IPS-NIHi7 (cell line): Measurements from ENCODE around the gene TRPC4AP.

Experiments used
- DNase-seq: peaks from one replicate; pipeline ENCODE4 v3.0.0; 2012; ENCODE audit warnings: mixed read lengths; ENCODE audit errors: extremely low spot score

TRPC4AP gene

GRCh38 chr20:34968042-34968775, 124.4 kb downstream of the TRPC4AP start:
- no peak for DNase-seq

GRCh38 chr20:34967421-34967820, 125.2 kb downstream of the TRPC4AP start:
- no peak for DNase-seq

- DNase-seq: no peak
Observed at GRCh38 chr20:34965051-34965450, 127.6 kb downstream of the TRPC4AP start.

- DNase-seq: no peak
Observed at GRCh38 chr20:34964486-34964885, 128.1 kb downstream of the TRPC4AP start.

GRCh38 chr20:34956751-34957472, 135.7 kb downstream of the TRPC4AP start:
- no peak for DNase-seq

- no peak for DNase-seq
Observed at GRCh38 chr20:34956041-34956458, 136.6 kb downstream of the TRPC4AP start.

- peak; percentile 99 for DNase-seq
Observed at GRCh38 chr20:34955231-34956040, 137.2 kb downstream of the TRPC4AP start, which contains the start of the genes GSS and MYH7B. TSS of gene GSS (minus strand) at chr20:34955806. CDS start at chr20:34951852, 3,954 bp downstream. TSS of gene MYH7B (plus strand) at chr20:34955868. CDS start at chr20:34978006, 22,138 bp downstream.

- DNase-seq: no peak
Observed at GRCh38 chr20:34954904-34955230, 137.7 kb downstream of the TRPC4AP start.

- DNase-seq: no peak
Observed at GRCh38 chr20:34953960-34954359, 138.6 kb downstream of the TRPC4AP start.

- no peak for DNase-seq
Observed at GRCh38 chr20:34952671-34953070, 139.9 kb downstream of the TRPC4AP start.
